Sigmoid colon (tissue), 7 donors: ENCODE results near the gene SCAMP2. TPM values are rescaled to one million over a fixed set of nuclear protein-coding genes. Genes with fewer than 3 reads are reported as not detected.

Experiments
- DNase-seq: peaks from one replicate; pipeline ENCODE4 v3.0.0-alpha.2; 2019
- H3K27ac ChIP-seq, 4 donors: fragments of 200-600 bp; sonication (generic); one replicate each; pipeline ENCODE4 v1.5.1; 2016 to 2019; ENCODE audit warnings: mild to moderate bottlenecking in 1 of 4
- H3K27me3 ChIP-seq, 3 donors: fragments of 200-600 bp; sonication (generic); one replicate each; pipeline ENCODE4 v1.5.1; 2019; ENCODE audit warnings: mild to moderate bottlenecking in 1 of 3
- H3K36me3 ChIP-seq, 4 donors: fragments of 200-600 bp; sonication (generic); one replicate each; pipeline ENCODE4 v1.5.1; 2016 to 2019
- H3K4me1 ChIP-seq, 4 donors: fragments of 200-600 bp; sonication (generic); one replicate each; pipeline ENCODE4 v1.5.1; 2017 to 2019
- H3K4me3 ChIP-seq, 4 donors: fragments of 200-600 bp; sonication (generic); one replicate each; pipeline ENCODE4 v1.5.1; 2017 to 2019; ENCODE audit warnings: mild to moderate bottlenecking in 2 of 4, moderate library complexity in 1 of 4
- H3K9me3 ChIP-seq, 4 donors: fragments of 200-600 bp in 3 of 4; sonication (generic) in 3 of 4; one replicate each; pipeline versions ENCODE4 v1.5.1 to v1.6.1; 2013 to 2019
- CTCF ChIP-seq, 4 experiments: fragments of 450-650 bp in 3 of 4; fragments of 200-600 bp in 1 of 4; IDR thresholded peaks; one replicate each; pipeline ENCODE4 v1.5.1; 2016 to 2019; ENCODE audit warnings: antibody characterized with exemption in 4 of 4, mild to moderate bottlenecking in 3 of 4, moderate library complexity in 2 of 4
- EP300 ChIP-seq, 4 donors: sonication (generic); formaldehyde crosslinking; IDR thresholded peaks; one replicate each; pipeline ENCODE4 v1.6.1; 2017; ENCODE audit warnings: antibody characterized with exemption in 4 of 4
- POLR2A ChIP-seq, 2 donors: fragments of 450-650 bp; IDR thresholded peaks; one replicate each; pipeline ENCODE4 v1.6.1; 2016; ENCODE audit warnings: antibody characterized with exemption in 2 of 2, mild to moderate bottlenecking in 2 of 2, moderate library complexity in 2 of 2
- POLR2AphosphoS5 ChIP-seq, 4 donors: sonication (generic); formaldehyde crosslinking; IDR thresholded peaks; one replicate each; pipeline ENCODE4 v1.6.1; 2017; ENCODE audit warnings: antibody characterized with exemption in 4 of 4
- WGBS, 2 donors: extraction: QIAGEN DNeasy Blood & Tissue Kit; methylation state at CpG; one replicate each; pipeline ENCODE4 v1.1.7; 2013; 5-methylcytosine and 5-hydroxymethylcytosine counted together
- intact Hi-C: fragments of 100-400 bp; cut with DNase I; formaldehyde crosslinking; loops from one replicate; pipeline ENCODE4 v1.15.1; 2023
- polyA plus RNA-seq, 3 donors: library from polyadenylated mRNA; stranded (reverse); fragments of 200-250 nt; gene quantifications; one replicate each; pipeline ENCODE4 v1.2.3, GENCODE V29; 2013
- total RNA-seq, 4 donors: library from RNA; depleted of rRNA; stranded (reverse); fragments of >200 nt; gene quantifications; one replicate each; pipeline ENCODE4 v1.1.0, GENCODE V29; 2016
- donor health status: healthy with polysubstance abuse.
- donor health status: Bipolar disorder and iron deficiency.
- donor health status: healthy.

Gene SCAMP2
- total and polyA plus RNA-seq, 7 donors, result 27.8 to 131 (median 35.3) TPM

- Histone ChIP-seq H3K27me3 (no peaks in the 10 kb centered on the region), H3K9me3 (no peaks in the 10 kb centered on the region), H3K4me3 (no peak overlapping the region), H3K27ac (no peak overlapping the region), H3K36me3 (no peaks in the 10 kb centered on the region), H3K4me1 (peaks cover 0 to 7% (median 3%) of the 10 kb centered on the region in 4 donors)
- intact Hi-C loops, result no loop called here
- TF ChIP-seq POLR2AphosphoS5 (IDR thresholded peaks at IDR 0.05) (no peak), CTCF (IDR thresholded peaks at IDR 0.05) (no peak), POLR2A (IDR thresholded peaks at IDR 0.05) (no peak), EP300 (IDR thresholded peaks at IDR 0.05) (no peak)
- 81 to 95% methylated on average over 4 of the region's 4 CpGs for WGBS, 2 donors
- no peak for DNase-seq
Measured at GRCh38 chr15:74878273-74878672, 5.1 kb upstream of the SCAMP2 start.

- 21 to 41% methylated on average over 16 of the region's 16 CpGs for WGBS, 2 donors
- no peaks in the 10 kb centered on the region for H3K9me3 ChIP-seq
- no peak for DNase-seq
- TF ChIP-seq EP300 (IDR thresholded peaks at IDR 0.05), result no peak
- TF ChIP-seq POLR2A (IDR thresholded peaks at IDR 0.05), result no peak
- no peak for TF ChIP-seq POLR2AphosphoS5 (IDR thresholded peaks at IDR 0.05)
- no peak for TF ChIP-seq CTCF (IDR thresholded peaks at IDR 0.05)
- peaks cover 0 to 46% (median 39%) of the 10 kb centered on the region in 4 donors for H3K4me1 ChIP-seq
- no peaks in the 10 kb centered on the region for H3K27me3 ChIP-seq
- peak overlapping the region; percentile 85 to 94 (median 88) for H3K27ac ChIP-seq
- H3K4me3 ChIP-seq, result peak overlapping the region; percentile 57 to 74 (median 64)
- H3K36me3 ChIP-seq, result peaks cover 0 to 4% (median 0%) of the 10 kb centered on the region in 4 donors
- intact Hi-C loops, result loop anchor here (5.0 kb wide), 1 partner anchor 33 kb away; the partner anchor contains the start of gene FAM219B
Measured at GRCh38 chr15:74873756-74874424, 725 bp upstream of the SCAMP2 start.

GRCh38 chr15:74872702-74873035 is 496 bp downstream of the SCAMP2 start:
- intact Hi-C loops, result loop anchor here (5.0 kb wide), 1 partner anchor 35 kb away; the partner anchor contains the start of gene FAM219B
- no peaks in the 10 kb centered on the region for H3K9me3 ChIP-seq
- peaks cover 0 to 4% (median 0%) of the 10 kb centered on the region in 4 donors for H3K36me3 ChIP-seq
- H3K27me3 ChIP-seq, result no peaks in the 10 kb centered on the region
- H3K4me1 ChIP-seq, result peaks cover 0 to 52% (median 44%) of the 10 kb centered on the region in 4 donors
- H3K27ac ChIP-seq, result peak overlapping the region; percentile 85 to 94 (median 88)
- TF ChIP-seq CTCF (IDR thresholded peaks at IDR 0.05), result no peak
- TF ChIP-seq EP300 (IDR thresholded peaks at IDR 0.05), result no peak
- no peak for TF ChIP-seq POLR2AphosphoS5 (IDR thresholded peaks at IDR 0.05)
- TF ChIP-seq POLR2A (IDR thresholded peaks at IDR 0.05), result no peak
- no peak for DNase-seq
- peak overlapping the region; percentile 57 to 74 (median 64) for H3K4me3 ChIP-seq
- 0% methylated on average over 11 of the region's 11 CpGs for WGBS, 2 donors

- H3K27ac ChIP-seq, result peak overlapping the region; percentile 37 to 88 (median 70)
- TF ChIP-seq POLR2A (IDR thresholded peaks at IDR 0.05) (no peak), CTCF (IDR thresholded peaks at IDR 0.05) (no peak), POLR2AphosphoS5 (IDR thresholded peaks at IDR 0.05) (no peak), EP300 (IDR thresholded peaks at IDR 0.05) (no peak)
- H3K4me1 ChIP-seq, result peaks cover 0 to 65% (median 48%) of the 10 kb centered on the region in 4 donors
- no peak for DNase-seq
- H3K4me3 ChIP-seq, result peak overlapping the region in 2 of 4 donors; percentile 4 to 9
- 9 to 21% methylated on average over 6 of the region's 6 CpGs for WGBS, 2 donors
- H3K9me3 ChIP-seq, result no peaks in the 10 kb centered on the region
- H3K36me3 ChIP-seq, result peaks cover 0 to 4% (median 0%) of the 10 kb centered on the region in 4 donors
- H3K27me3 ChIP-seq, result no peaks in the 10 kb centered on the region
- intact Hi-C loops, result loop anchor here (5.0 kb wide), 1 partner anchor 37 kb away; the partner anchor contains the start of gene FAM219B
Measured at GRCh38 chr15:74870436-74871215, 2.5 kb downstream of the SCAMP2 start.
